PFSK-1 (cell line): ENCODE results near the gene PSRC1.

Experiments
- POLR2AphosphoS5 ChIP-seq: IDR thresholded peaks from 2 replicates; pipeline ENCODE4 v1.6.1; 2012; ENCODE audit warnings: low read depth, mild to moderate bottlenecking, control low read depth, low read length, moderate library complexity
- TAF1 ChIP-seq: IDR thresholded peaks from 2 replicates; pipeline ENCODE4 v1.6.1; 2012; ENCODE audit warnings: low read length, control low read depth, borderline replicate concordance; ENCODE audit not compliant: insufficient read depth

GRCh38 chr1:109280862-109281261, 2.1 kb downstream of the PSRC1 start:
- TF ChIP-seq TAF1 (no peak), POLR2AphosphoS5 (no peak)
